Prostate gland (tissue), 2 donors: ENCODE data around the gene WWOX. TPM values are rescaled to one million over a fixed set of nuclear protein-coding genes. Genes with fewer than 3 reads are reported as not detected.

ENCODE experiments used
- DNase-seq: peaks from one replicate; pipeline ENCODE4 v3.0.0-alpha.2; 2019; ENCODE audit warnings: low spot score
- H3K27ac ChIP-seq, 2 donors: fragments of 200-600 bp; sonication (generic); 2 replicates each; pipeline ENCODE4 v1.5.1; 2017 to 2019
- H3K27me3 ChIP-seq: fragments of 200-600 bp; sonication (generic); replicated peaks from 2 replicates; pipeline ENCODE4 v1.5.1; 2019; ENCODE audit not compliant: insufficient read depth
- H3K36me3 ChIP-seq, 2 donors: fragments of 200-600 bp; sonication (generic); 1 replicate in 1 of 2; 2 replicates in 1 of 2; pipeline versions ENCODE4 v1.5.1 to v1.8.1; 2017 to 2019
- H3K4me1 ChIP-seq: fragments of 200-600 bp; sonication (generic); replicated peaks from 2 replicates; pipeline ENCODE4 v1.5.1; 2019
- H3K4me3 ChIP-seq, 2 donors: fragments of 200-600 bp; sonication (generic); 2 replicates each; pipeline ENCODE4 v1.5.1; 2017 to 2019
- H3K9me3 ChIP-seq: fragments of 200-600 bp; sonication (generic); 2 replicates; pipeline ENCODE4 v1.5.1; 2017
- CTCF ChIP-seq, 4 experiments: fragments of 200-600 bp in 2 of 4; fragments of 450-650 bp in 2 of 4; sonication (generic) in 2 of 4; IDR thresholded peaks; 1 replicate in 3 of 4; 2 replicates in 1 of 4; pipeline ENCODE4 v1.5.1; 2016 to 2019; ENCODE audit warnings: antibody characterized with exemption in 4 of 4, mild to moderate bottlenecking in 2 of 4, moderate library complexity in 2 of 4
- POLR2A ChIP-seq: fragments of 450-650 bp; IDR thresholded peaks from one replicate; pipeline ENCODE4 v1.6.1; 2016; ENCODE audit warnings: antibody characterized with exemption, mild to moderate bottlenecking
- POLR2AphosphoS5 ChIP-seq: sonication (generic); formaldehyde crosslinking; IDR thresholded peaks from one replicate; pipeline ENCODE4 v1.6.1; 2017; ENCODE audit warnings: antibody characterized with exemption
- WGBS: methylation state at CpG from one replicate; pipeline ENCODE4 v1.1.5; 2018; 5-methylcytosine and 5-hydroxymethylcytosine counted together
- intact Hi-C: fragments of 100-400 bp; cut with DNase I; formaldehyde crosslinking; loops from one replicate; pipeline ENCODE4 v1.14.2; 2022
- total RNA-seq, 2 donors: library from RNA; depleted of rRNA; stranded (reverse); fragments of >200 nt; gene quantifications; one replicate each; pipeline ENCODE4 v1.1.0, GENCODE V29; 2016

The WWOX gene
- total RNA-seq, 2 donors from 2014 or later, result 93.2 to 99.4 TPM

- intact Hi-C loops, result no loop called here
- no peak for DNase-seq
- no peak overlapping the region for H3K4me3 ChIP-seq
- WGBS, result 94% methylated on average over 1 of the region's 1 CpG
- no peak for TF ChIP-seq POLR2AphosphoS5
- TF ChIP-seq CTCF (IDR thresholded peaks at IDR 0.05), result no peak
- TF ChIP-seq POLR2A, result no peak
- no peak overlapping the region for H3K27ac ChIP-seq
- no peaks in the 10 kb centered on the region for H3K4me1 ChIP-seq
- H3K9me3 ChIP-seq, result no peaks in the 10 kb centered on the region
- no peaks in the 10 kb centered on the region for H3K36me3 ChIP-seq
- H3K27me3 ChIP-seq, result no peaks in the 10 kb centered on the region
These were observed 696.0 kb downstream of the WWOX start for GRCh38 chr16:78795433-78795832.

DNA sequence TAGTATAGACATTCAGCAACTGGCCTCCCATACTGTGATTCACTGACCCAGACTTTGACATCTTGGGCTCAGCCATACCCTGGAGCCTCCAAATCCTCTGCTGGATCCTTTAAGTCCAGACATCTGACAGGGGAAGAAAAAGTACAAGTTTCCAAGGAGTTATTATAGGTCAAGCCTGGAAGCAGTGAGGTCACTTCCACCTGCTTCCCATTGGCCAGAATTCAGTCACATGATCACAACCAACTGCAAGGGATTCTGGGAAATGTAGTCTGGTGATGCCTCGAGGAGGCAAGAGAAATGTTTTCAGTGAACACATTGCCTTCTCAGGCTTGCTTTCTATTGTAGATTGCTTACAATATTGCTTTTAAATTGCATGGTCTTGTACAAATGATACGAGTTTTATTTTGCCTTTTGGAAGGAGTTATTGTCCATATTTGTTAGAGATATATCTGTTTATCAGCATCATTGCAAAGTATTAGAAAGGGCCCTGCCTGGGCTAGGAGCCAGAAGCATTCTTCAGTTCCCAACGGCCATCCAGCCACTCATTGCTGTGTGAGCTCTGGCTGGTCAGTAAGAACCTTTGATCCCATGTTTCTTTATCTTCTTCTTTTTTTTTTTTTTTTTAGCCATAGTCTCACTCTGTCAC lies 696.9 kb downstream of the WWOX start:
- no peaks in the 10 kb centered on the region for H3K4me1 ChIP-seq
- intact Hi-C loops, result no loop called here
- DNase-seq, result no peak
- no peak overlapping the region for H3K27ac ChIP-seq
- no peaks in the 10 kb centered on the region for H3K36me3 ChIP-seq
- no peaks in the 10 kb centered on the region for H3K27me3 ChIP-seq
- H3K9me3 ChIP-seq, result no peaks in the 10 kb centered on the region
- 75% methylated on average over 3 of the region's 3 CpGs for WGBS
- no peak for TF ChIP-seq POLR2AphosphoS5
- no peak for TF ChIP-seq POLR2A
- TF ChIP-seq CTCF (IDR thresholded peaks at IDR 0.05), result no peak
- no peak overlapping the region for H3K4me3 ChIP-seq

DNA sequence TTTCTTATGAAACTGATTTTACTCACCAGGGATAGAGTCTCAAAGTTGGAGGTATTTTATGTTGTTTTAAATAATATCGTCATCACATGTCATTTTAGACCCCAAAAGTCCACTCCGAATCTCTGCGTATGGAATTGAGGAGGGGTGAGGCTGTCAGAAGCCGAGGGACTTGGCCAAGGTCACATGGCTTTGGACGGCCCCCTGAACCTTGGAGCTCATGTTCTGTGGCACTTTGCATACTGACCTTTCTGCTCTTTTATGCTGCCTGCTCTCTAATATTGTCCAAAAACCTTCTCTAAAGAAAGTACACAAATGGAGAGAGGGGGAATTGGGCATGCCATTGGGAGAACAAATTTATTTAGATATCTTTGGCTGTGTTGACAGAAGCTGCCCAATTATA lies 700.0 kb downstream of the WWOX start:
- no peak overlapping the region for H3K27ac ChIP-seq
- no peak overlapping the region for H3K4me3 ChIP-seq
- no peaks in the 10 kb centered on the region for H3K9me3 ChIP-seq
- intact Hi-C loops, result no loop called here
- no peaks in the 10 kb centered on the region for H3K4me1 ChIP-seq
- no peak for DNase-seq
- H3K36me3 ChIP-seq, result no peaks in the 10 kb centered on the region
- TF ChIP-seq POLR2A (no peak), CTCF (IDR thresholded peaks at IDR 0.05) (no peak), POLR2AphosphoS5 (no peak)
- WGBS, result 74% methylated on average over 5 of the region's 5 CpGs
- no peaks in the 10 kb centered on the region for H3K27me3 ChIP-seq

- H3K27me3 ChIP-seq, result no peaks in the 10 kb centered on the region
- H3K4me3 ChIP-seq, result no peak overlapping the region
- TF ChIP-seq POLR2A, result no peak
- TF ChIP-seq POLR2AphosphoS5, result no peak
- no peak for TF ChIP-seq CTCF (IDR thresholded peaks at IDR 0.05)
- WGBS, result 90% methylated on average over 3 of the region's 3 CpGs
- H3K4me1 ChIP-seq, result no peaks in the 10 kb centered on the region
- intact Hi-C loops, result no loop called here
- H3K9me3 ChIP-seq, result no peaks in the 10 kb centered on the region
- H3K27ac ChIP-seq, result no peak overlapping the region
- no peaks in the 10 kb centered on the region for H3K36me3 ChIP-seq
- DNase-seq, result no peak
These were observed 701.1 kb downstream of the WWOX start for GRCh38 chr16:78800523-78800922.

DNA sequence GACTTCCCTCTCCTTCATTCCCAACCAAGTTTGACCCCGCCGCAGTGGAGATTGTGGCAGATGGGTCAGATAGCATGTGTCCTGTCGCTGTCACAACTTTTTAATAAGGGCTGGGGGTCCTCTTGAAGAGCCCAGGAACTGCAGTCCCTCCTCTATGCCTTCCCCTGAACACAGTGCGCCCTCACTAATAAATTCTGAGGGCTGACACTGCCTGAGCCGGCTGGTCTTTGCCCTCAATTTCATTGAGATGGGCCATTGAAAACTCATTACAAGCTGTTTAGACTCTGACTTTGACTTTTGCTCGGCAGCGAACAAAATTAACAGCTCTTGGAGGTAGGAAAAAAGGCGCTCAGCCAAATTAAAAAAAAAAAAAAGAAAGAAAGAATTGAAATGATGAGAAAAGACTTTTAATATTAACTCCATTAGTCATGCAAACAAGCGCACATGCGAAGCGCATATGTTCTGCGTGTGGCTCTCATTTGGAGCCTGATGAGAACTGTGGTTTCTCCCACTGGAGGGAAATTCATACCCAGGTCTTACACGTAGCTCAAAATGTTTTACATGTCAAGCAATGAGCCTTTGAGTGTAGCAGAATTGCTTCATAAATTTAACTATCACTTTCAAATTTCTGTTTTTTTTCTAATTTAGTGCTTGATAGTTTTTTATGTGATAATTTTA lies 704.7 kb downstream of the WWOX start:
- WGBS, result 94% methylated on average over 13 of the region's 13 CpGs
- TF ChIP-seq CTCF (IDR thresholded peaks at IDR 0.05) (no peak), POLR2AphosphoS5 (no peak), POLR2A (no peak)
- no peaks in the 10 kb centered on the region for H3K36me3 ChIP-seq
- H3K27ac ChIP-seq, result no peak overlapping the region
- H3K4me3 ChIP-seq, result no peak overlapping the region
- H3K9me3 ChIP-seq, result no peaks in the 10 kb centered on the region
- no peak for DNase-seq
- no peaks in the 10 kb centered on the region for H3K27me3 ChIP-seq
- intact Hi-C loops, result no loop called here
- no peaks in the 10 kb centered on the region for H3K4me1 ChIP-seq
